Measurements from ENCODE around the gene RBM15.

Gene RBM15

DNA sequence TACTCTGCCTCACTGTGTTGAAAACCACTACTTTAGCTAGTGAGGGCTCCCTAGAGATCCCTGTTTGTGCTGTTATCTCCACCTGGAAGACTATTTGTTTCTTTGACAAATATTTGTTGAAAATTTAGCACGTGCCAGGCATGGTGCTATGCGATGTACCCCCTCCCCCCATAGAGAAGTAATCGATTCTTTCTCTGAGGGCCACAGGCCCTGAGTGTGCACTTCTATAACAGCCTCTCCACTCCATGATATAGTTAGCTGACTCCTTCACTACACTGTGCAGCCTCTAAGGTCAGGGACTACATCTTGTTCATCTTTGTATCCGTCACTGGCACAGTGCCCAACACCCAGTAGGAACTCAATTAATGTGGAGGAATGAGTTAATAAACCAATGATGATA lies 17.3 kb upstream of the RBM15 start:
- Histone ChIP-seq H3K4me3 (ENCODE audit: low read length) (no peak overlapping the region), H3K9ac (ENCODE audit: low read length) (no peak overlapping the region), H3K27me3 (replicated peaks; ENCODE audit: control insufficient read depth, insufficient read depth, low read length) (no peaks in the 10 kb centered on the region), H3K36me3 (ENCODE audit: control insufficient read depth, insufficient read depth, low read length, severe bottlenecking) (no peaks in the 10 kb centered on the region), H3K4me1 (ENCODE audit: control insufficient read depth, insufficient read depth, low read length) (no peaks in the 10 kb centered on the region), H3K9me3 (ENCODE audit: control insufficient read depth, low read length) (peaks cover 8% of the 10 kb centered on the region)
- no peak for DNase-seq (ENCODE audit: low read depth)

GRCh38 chr1:110324667-110325066 lies 14.5 kb upstream of the RBM15 start:
- H3K9me3 ChIP-seq (ENCODE audit: control insufficient read depth, low read length) = no peaks in the 10 kb centered on the region
- no peaks in the 10 kb centered on the region for H3K4me1 ChIP-seq (ENCODE audit: control insufficient read depth, insufficient read depth, low read length)
- H3K27me3 ChIP-seq (replicated peaks; ENCODE audit: control insufficient read depth, insufficient read depth, low read length) = no peaks in the 10 kb centered on the region
- DNase-seq (ENCODE audit: low read depth) = no peak
- H3K9ac ChIP-seq (ENCODE audit: low read length) = no peak overlapping the region
- no peak overlapping the region for H3K4me3 ChIP-seq (ENCODE audit: low read length)
- no peaks in the 10 kb centered on the region for H3K36me3 ChIP-seq (ENCODE audit: control insufficient read depth, insufficient read depth, low read length, severe bottlenecking)

- no peak for DNase-seq (ENCODE audit: low read depth)
- H3K9me3 ChIP-seq (ENCODE audit: control insufficient read depth, low read length) = no peaks in the 10 kb centered on the region
- no peak overlapping the region for H3K4me3 ChIP-seq (ENCODE audit: low read length)
- H3K4me1 ChIP-seq (ENCODE audit: control insufficient read depth, insufficient read depth, low read length) = no peaks in the 10 kb centered on the region
- no peak overlapping the region for H3K9ac ChIP-seq (ENCODE audit: low read length)
- no peaks in the 10 kb centered on the region for H3K36me3 ChIP-seq (ENCODE audit: control insufficient read depth, insufficient read depth, low read length, severe bottlenecking)
- H3K27me3 ChIP-seq (replicated peaks; ENCODE audit: control insufficient read depth, insufficient read depth, low read length) = no peaks in the 10 kb centered on the region
Observed at GRCh38 chr1:110326826-110327225, 12.4 kb upstream of the RBM15 start.

GRCh38 chr1:110328274-110328673 lies 10.9 kb upstream of the RBM15 start:
- H3K9ac ChIP-seq (ENCODE audit: low read length) = no peak overlapping the region
- no peak overlapping the region for H3K4me3 ChIP-seq (ENCODE audit: low read length)
- no peaks in the 10 kb centered on the region for H3K9me3 ChIP-seq (ENCODE audit: control insufficient read depth, low read length)
- no peaks in the 10 kb centered on the region for H3K27me3 ChIP-seq (replicated peaks; ENCODE audit: control insufficient read depth, insufficient read depth, low read length)
- no peaks in the 10 kb centered on the region for H3K36me3 ChIP-seq (ENCODE audit: control insufficient read depth, insufficient read depth, low read length, severe bottlenecking)
- H3K4me1 ChIP-seq (ENCODE audit: control insufficient read depth, insufficient read depth, low read length) = no peaks in the 10 kb centered on the region
- no peak for DNase-seq (ENCODE audit: low read depth)

DNA sequence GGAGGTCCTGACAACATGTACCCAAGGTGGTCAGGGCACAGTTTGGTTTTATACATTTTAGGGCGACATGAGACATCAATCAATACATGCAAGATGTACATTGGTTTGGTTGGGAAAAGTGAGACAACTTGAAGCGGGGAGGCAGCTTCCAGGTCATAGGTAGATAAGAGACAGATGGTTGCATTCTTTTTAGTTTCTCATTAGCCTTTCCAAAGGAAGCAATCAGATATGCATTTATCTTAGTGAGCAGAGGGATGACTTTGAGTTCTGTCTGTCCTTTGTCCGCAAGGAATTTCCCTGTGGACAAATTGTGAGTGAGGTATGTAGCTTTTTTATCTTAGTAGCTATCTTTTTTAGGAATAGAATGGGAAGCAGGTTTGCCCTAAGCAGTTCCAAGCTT lies 10.5 kb upstream of the RBM15 start:
- H3K9me3 ChIP-seq (ENCODE audit: control insufficient read depth, low read length) = no peaks in the 10 kb centered on the region
- no peaks in the 10 kb centered on the region for H3K36me3 ChIP-seq (ENCODE audit: control insufficient read depth, insufficient read depth, low read length, severe bottlenecking)
- no peak overlapping the region for H3K9ac ChIP-seq (ENCODE audit: low read length)
- DNase-seq (ENCODE audit: low read depth) = no peak
- H3K4me3 ChIP-seq (ENCODE audit: low read length) = no peak overlapping the region
- H3K27me3 ChIP-seq (replicated peaks; ENCODE audit: control insufficient read depth, insufficient read depth, low read length) = no peaks in the 10 kb centered on the region
- no peaks in the 10 kb centered on the region for H3K4me1 ChIP-seq (ENCODE audit: control insufficient read depth, insufficient read depth, low read length)

DNA sequence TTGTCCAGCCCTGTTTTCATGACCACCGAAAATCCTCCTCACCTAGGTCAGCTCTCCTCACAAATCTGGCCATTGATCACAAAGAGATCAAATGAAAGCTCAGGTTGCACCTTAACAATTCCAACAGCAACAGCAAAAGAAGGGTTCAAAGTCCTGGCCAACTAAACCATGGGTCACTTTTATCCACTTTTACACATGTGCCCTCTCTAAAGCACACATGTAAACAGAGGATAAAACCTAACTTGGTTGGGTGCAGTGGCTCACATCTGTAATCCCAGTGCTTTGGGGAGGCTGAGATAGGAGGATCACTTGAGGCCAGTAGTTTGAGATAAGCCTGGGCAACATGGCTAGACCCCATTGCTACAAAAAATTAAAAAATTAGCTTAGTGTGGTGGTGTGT lies 3.9 kb upstream of the RBM15 start:
- Histone ChIP-seq H3K4me3 (ENCODE audit: low read length) (no peak overlapping the region), H3K27me3 (replicated peaks; ENCODE audit: control insufficient read depth, insufficient read depth, low read length) (no peaks in the 10 kb centered on the region), H3K4me1 (ENCODE audit: control insufficient read depth, insufficient read depth, low read length) (peaks cover 9% of the 10 kb centered on the region), H3K9me3 (ENCODE audit: control insufficient read depth, low read length) (no peaks in the 10 kb centered on the region), H3K36me3 (ENCODE audit: control insufficient read depth, insufficient read depth, low read length, severe bottlenecking) (no peaks in the 10 kb centered on the region), H3K9ac (ENCODE audit: low read length) (no peak overlapping the region)
- DNase-seq (ENCODE audit: low read depth) = no peak

GRCh38 chr1:110336300-110337039 lies 2.7 kb upstream of the RBM15 start:
- H3K9me3 ChIP-seq (ENCODE audit: control insufficient read depth, low read length) = no peaks in the 10 kb centered on the region
- peak; percentile 25 for DNase-seq (ENCODE audit: low read depth)
- no peaks in the 10 kb centered on the region for H3K27me3 ChIP-seq (replicated peaks; ENCODE audit: control insufficient read depth, insufficient read depth, low read length)
- no peak overlapping the region for H3K9ac ChIP-seq (ENCODE audit: low read length)
- H3K36me3 ChIP-seq (ENCODE audit: control insufficient read depth, insufficient read depth, low read length, severe bottlenecking) = peaks cover 6% of the 10 kb centered on the region
- no peak overlapping the region for H3K4me3 ChIP-seq (ENCODE audit: low read length)
- peaks cover 21% of the 10 kb centered on the region for H3K4me1 ChIP-seq (ENCODE audit: control insufficient read depth, insufficient read depth, low read length)

DNA sequence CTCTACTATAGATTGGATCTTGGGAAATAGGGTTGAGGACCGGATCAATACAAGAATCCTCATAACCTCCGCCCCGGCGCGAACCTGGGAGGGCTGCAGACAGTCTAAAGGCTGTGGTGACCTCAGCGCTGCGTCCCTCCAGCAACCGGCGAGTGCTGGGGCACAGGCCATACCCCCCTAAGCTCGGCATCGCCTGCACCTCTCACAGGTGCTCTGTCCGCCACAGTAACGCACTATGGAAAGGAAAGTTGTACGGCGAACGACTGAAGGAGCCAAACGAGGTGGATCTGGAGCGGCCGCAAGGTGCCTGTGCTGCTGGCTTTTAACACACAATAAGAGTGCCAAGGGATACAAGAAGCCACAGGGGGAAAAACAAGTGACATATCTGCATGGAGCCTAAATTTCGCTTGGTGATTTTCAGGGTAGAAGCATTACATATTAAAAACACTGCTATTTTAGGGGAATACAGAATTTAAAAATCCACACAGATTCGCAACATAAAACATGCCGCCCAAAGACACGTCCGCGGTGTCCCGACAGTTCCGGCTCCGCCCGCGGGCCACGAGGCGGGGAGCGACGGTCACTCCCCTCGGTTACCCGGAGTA lies 1.4 kb upstream of the RBM15 start:
- no peak for DNase-seq (ENCODE audit: low read depth)
- H3K36me3 ChIP-seq (ENCODE audit: control insufficient read depth, insufficient read depth, low read length, severe bottlenecking) = peaks cover 12% of the 10 kb centered on the region
- no peaks in the 10 kb centered on the region for H3K9me3 ChIP-seq (ENCODE audit: control insufficient read depth, low read length)
- H3K4me1 ChIP-seq (ENCODE audit: control insufficient read depth, insufficient read depth, low read length) = peaks cover 34% of the 10 kb centered on the region
- H3K9ac ChIP-seq (ENCODE audit: low read length) = peak overlapping the region; percentile 94
- no peaks in the 10 kb centered on the region for H3K27me3 ChIP-seq (replicated peaks; ENCODE audit: control insufficient read depth, insufficient read depth, low read length)
- peak overlapping the region; percentile 94 for H3K4me3 ChIP-seq (ENCODE audit: low read length)

DNA sequence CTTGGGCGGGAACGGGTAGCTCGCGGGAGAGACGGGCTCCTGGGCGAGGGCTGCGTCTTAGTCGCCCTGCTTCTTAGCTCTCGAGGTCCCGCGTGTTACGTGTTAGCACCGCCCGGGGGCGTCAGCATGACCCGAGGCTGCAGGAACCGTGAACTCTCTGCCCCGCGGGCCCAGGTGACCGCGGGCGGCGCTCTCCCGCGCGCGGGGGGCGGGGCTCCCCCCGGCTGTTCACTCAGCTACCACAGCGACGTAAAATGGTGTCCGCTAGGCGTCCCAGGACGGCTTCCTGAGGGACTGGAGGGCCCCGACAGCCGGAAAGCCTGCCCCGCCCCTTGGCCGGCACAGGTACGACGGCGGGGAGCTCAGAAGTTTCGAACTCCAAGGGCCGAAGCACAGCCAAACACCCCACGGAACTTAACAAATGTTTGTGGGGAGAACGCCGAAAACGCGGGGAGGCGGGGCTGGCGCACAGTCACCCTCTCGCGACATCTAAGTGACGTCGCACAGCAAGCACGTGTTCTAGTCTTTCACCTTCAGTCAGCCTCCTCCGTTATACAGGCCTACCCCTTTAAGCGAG lies 780 bp upstream of the RBM15 start:
- H3K9ac ChIP-seq (ENCODE audit: low read length) = peak overlapping the region; percentile 94
- H3K36me3 ChIP-seq (ENCODE audit: control insufficient read depth, insufficient read depth, low read length, severe bottlenecking) = peaks cover 12% of the 10 kb centered on the region
- peak; percentile 87 for DNase-seq (ENCODE audit: low read depth)
- peaks cover 40% of the 10 kb centered on the region for H3K4me1 ChIP-seq (ENCODE audit: control insufficient read depth, insufficient read depth, low read length)
- H3K27me3 ChIP-seq (replicated peaks; ENCODE audit: control insufficient read depth, insufficient read depth, low read length) = no peaks in the 10 kb centered on the region
- H3K4me3 ChIP-seq (ENCODE audit: low read length) = peak overlapping the region; percentile 94
- no peaks in the 10 kb centered on the region for H3K9me3 ChIP-seq (ENCODE audit: control insufficient read depth, low read length)

GRCh38 chr1:110339407-110340206 lies 430 bp downstream of the RBM15 start:
- H3K36me3 ChIP-seq (ENCODE audit: control insufficient read depth, insufficient read depth, low read length, severe bottlenecking) = peaks cover 12% of the 10 kb centered on the region
- H3K4me3 ChIP-seq (ENCODE audit: low read length) = peak overlapping the region; percentile 95
- no peaks in the 10 kb centered on the region for H3K9me3 ChIP-seq (ENCODE audit: control insufficient read depth, low read length)
- H3K9ac ChIP-seq (ENCODE audit: low read length) = peak overlapping the region; percentile 97
- H3K4me1 ChIP-seq (ENCODE audit: control insufficient read depth, insufficient read depth, low read length) = peaks cover 52% of the 10 kb centered on the region
- peak; percentile 77 for DNase-seq (ENCODE audit: low read depth)
- no peaks in the 10 kb centered on the region for H3K27me3 ChIP-seq (replicated peaks; ENCODE audit: control insufficient read depth, insufficient read depth, low read length)

DNA sequence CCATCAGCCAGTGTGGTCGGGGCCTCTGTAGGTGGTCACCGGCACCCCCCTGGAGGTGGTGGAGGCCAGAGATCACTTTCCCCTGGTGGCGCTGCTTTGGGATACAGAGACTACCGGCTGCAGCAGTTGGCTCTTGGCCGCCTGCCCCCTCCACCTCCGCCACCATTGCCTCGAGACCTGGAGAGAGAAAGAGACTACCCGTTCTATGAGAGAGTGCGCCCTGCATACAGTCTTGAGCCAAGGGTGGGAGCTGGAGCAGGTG lies 961 bp downstream of the RBM15 start:
- peak overlapping the region; percentile 97 for H3K9ac ChIP-seq (ENCODE audit: low read length)
- peaks cover 12% of the 10 kb centered on the region for H3K36me3 ChIP-seq (ENCODE audit: control insufficient read depth, insufficient read depth, low read length, severe bottlenecking)
- DNase-seq (ENCODE audit: low read depth) = no peak
- H3K4me3 ChIP-seq (ENCODE audit: low read length) = peak overlapping the region; percentile 95
- no peaks in the 10 kb centered on the region for H3K9me3 ChIP-seq (ENCODE audit: control insufficient read depth, low read length)
- H3K4me1 ChIP-seq (ENCODE audit: control insufficient read depth, insufficient read depth, low read length) = peaks cover 52% of the 10 kb centered on the region
- H3K27me3 ChIP-seq (replicated peaks; ENCODE audit: control insufficient read depth, insufficient read depth, low read length) = no peaks in the 10 kb centered on the region

Data from adipocyte (in vitro differentiated cells).